Measurements from ENCODE around the gene DISP3. TPM values are rescaled to one million over a fixed set of nuclear protein-coding genes. Genes with fewer than 3 reads are reported as not detected.

The DISP3 gene
- polyA plus RNA-seq, 1 donor (not counting 4 experiments of a cell fraction or from before 2014, with no cell fraction given), result not detected

DNA sequence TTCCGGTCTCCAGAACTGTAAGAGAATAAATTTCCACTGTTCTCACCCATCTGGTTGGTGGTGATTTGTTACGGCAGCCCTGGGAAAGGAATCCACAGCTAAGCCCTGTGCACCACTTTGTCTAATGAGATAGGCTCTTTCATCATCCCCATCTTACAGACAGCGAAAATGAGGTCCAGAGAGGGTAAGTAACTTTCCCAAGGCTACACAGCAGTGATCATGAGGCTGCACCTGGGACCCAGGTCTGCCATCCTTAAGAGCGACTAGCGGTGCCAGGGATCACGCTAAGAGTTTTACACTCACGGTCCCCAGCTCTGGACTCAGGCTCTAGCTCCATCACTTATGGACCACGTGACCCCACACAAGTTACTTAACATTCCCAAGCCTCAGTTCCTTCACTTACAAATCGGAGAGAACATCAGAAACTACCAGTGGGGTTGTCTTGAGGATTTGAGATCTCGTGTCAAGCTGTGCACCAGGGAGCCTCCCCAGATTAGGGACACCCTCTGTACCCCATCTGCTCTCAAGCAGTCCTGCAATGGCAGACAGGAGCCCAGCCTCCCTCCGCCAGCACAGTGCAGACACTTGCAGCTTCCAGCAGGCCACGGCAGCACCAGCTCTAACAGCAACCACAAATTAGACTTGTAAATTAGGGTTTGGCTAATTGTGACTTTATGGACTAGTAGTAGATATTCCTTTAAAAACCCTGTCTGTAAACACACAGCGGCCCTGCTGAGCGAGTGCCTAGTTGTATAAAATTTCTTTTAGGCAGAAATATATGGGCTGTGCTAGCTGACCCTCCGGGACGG, 87.3 kb downstream of the DISP3 start:
- no peak overlapping the region for H3K27ac ChIP-seq (ENCODE audit: control insufficient read depth, insufficient read depth, low read length)
- no peaks in the 10 kb centered on the region for H3K4me1 ChIP-seq (ENCODE audit: control insufficient read depth, extremely low read depth, insufficient read depth, low read length)
- no peak overlapping the region for H3K4me2 ChIP-seq (ENCODE audit: control insufficient read depth, extremely low read depth, insufficient read depth, low read depth, low read length)
- no peaks in the 10 kb centered on the region for H3K9me3 ChIP-seq (ENCODE audit: control insufficient read depth, low read depth, low read length)
- H2AFZ ChIP-seq (ENCODE audit: control insufficient read depth, low read length), result no peak overlapping the region
- FAIRE-seq (no peak), DNase-seq (ENCODE audit: low read depth, low spot score) (no peak)
- TF ChIP-seq, protein P1, sequence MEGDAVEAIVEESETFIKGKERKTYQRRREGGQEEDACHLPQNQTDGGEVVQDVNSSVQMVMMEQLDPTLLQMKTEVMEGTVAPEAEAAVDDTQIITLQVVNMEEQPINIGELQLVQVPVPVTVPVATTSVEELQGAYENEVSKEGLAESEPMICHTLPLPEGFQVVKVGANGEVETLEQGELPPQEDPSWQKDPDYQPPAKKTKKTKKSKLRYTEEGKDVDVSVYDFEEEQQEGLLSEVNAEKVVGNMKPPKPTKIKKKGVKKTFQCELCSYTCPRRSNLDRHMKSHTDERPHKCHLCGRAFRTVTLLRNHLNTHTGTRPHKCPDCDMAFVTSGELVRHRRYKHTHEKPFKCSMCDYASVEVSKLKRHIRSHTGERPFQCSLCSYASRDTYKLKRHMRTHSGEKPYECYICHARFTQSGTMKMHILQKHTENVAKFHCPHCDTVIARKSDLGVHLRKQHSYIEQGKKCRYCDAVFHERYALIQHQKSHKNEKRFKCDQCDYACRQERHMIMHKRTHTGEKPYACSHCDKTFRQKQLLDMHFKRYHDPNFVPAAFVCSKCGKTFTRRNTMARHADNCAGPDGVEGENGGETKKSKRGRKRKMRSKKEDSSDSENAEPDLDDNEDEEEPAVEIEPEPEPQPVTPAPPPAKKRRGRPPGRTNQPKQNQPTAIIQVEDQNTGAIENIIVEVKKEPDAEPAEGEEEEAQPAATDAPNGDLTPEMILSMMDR (optimal IDR thresholded peaks at IDR 0.05 in 1 of 3, IDR thresholded peaks at IDR 0.05 in 1 of 3, conservative IDR thresholded peaks at IDR 0.05 in 1 of 3; ENCODE audit: extremely low read depth in 1 of 3, insufficient read depth in 2 of 3, low read length in 3 of 3), result no peak
- TF ChIP-seq EZH2 (IDR thresholded peaks at IDR 0.05; ENCODE audit: low read length), result peak; percentile 13
- dilution Hi-C loops (cut with MboI; ENCODE audit: extremely low pct_ligation_motif_present, low sequenced_read_pairs), result no loop called here
- H3K36me3 ChIP-seq (ENCODE audit: control insufficient read depth in 2 of 2, extremely low read depth in 1 of 2, insufficient read depth in 2 of 2, low read length in 2 of 2), result no peaks in the 10 kb centered on the region
- H3K4me3 ChIP-seq (ENCODE audit: control insufficient read depth in 2 of 3, extremely low read depth in 1 of 3, insufficient read depth in 2 of 3, low read depth in 1 of 3, low read length in 3 of 3), result no peak overlapping the region
- H3K27me3 ChIP-seq (ENCODE audit: control insufficient read depth, extremely low read depth, insufficient read depth, low read length), result peaks cover 23% of the 10 kb centered on the region
- no peaks in the 10 kb centered on the region for H4K20me1 ChIP-seq (ENCODE audit: control insufficient read depth, extremely low read depth, insufficient read depth, low read length)
- H3K79me2 ChIP-seq (ENCODE audit: control insufficient read depth, insufficient read depth, low read length), result no peaks in the 10 kb centered on the region
- H3K9me1 ChIP-seq (ENCODE audit: control insufficient read depth, extremely low read depth, insufficient read depth, low read length), result no peaks in the 10 kb centered on the region
- no peak overlapping the region for H3K9ac ChIP-seq (ENCODE audit: control insufficient read depth, extremely low read depth, insufficient read depth, low read length)

DNA sequence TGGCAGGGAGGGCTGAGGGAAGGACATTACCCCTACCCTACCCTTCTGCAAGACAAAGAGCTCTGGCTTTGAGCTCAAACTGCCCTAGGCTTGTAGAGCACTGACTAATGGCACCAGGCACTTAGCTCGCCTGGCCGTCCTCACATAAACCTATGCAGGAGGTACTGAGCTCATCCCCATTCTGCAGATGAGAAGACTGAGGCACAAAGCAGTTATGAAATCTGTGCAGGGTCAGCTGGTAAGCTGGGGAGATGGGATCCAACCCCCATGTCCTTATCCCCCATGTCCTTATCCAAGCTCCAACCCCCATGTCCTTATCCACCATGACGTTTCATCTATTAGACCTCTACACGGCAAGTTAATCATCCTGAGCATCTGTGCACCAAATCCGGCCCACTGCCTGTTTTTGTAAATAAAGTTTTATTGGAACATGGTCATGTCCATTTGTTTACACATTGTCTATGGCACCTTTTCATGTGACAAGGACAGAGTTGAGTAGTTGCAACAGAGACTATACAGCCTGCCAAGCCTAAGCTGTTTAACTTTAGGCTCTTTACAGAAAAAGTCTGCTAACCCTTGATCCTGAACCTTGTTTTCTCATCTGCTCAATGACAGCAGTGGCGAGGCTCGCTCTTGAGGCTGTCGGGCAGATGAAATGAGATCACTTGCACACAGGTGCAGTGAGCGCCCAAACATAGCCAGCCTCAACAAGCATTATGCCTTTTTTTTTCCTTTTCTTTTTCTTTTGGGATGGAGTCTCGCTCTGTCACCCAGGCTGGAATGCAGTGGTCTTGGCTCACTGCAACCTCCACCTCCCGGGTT, 88.5 kb downstream of the DISP3 start:
- Histone ChIP-seq H2AFZ (ENCODE audit: control insufficient read depth, low read length) (no peak overlapping the region), H3K79me2 (ENCODE audit: control insufficient read depth, insufficient read depth, low read length) (no peaks in the 10 kb centered on the region), H3K36me3 (ENCODE audit: control insufficient read depth in 2 of 2, extremely low read depth in 1 of 2, insufficient read depth in 2 of 2, low read length in 2 of 2) (no peaks in the 10 kb centered on the region), H3K9me1 (ENCODE audit: control insufficient read depth, extremely low read depth, insufficient read depth, low read length) (no peaks in the 10 kb centered on the region), H3K4me1 (ENCODE audit: control insufficient read depth, extremely low read depth, insufficient read depth, low read length) (no peaks in the 10 kb centered on the region), H3K27ac (ENCODE audit: control insufficient read depth, insufficient read depth, low read length) (no peak overlapping the region), H3K9ac (ENCODE audit: control insufficient read depth, extremely low read depth, insufficient read depth, low read length) (no peak overlapping the region), H3K27me3 (ENCODE audit: control insufficient read depth, extremely low read depth, insufficient read depth, low read length) (peaks cover 21% of the 10 kb centered on the region), H3K9me3 (ENCODE audit: control insufficient read depth, low read depth, low read length) (no peaks in the 10 kb centered on the region), H3K4me2 (ENCODE audit: control insufficient read depth, extremely low read depth, insufficient read depth, low read depth, low read length) (no peak overlapping the region), H4K20me1 (ENCODE audit: control insufficient read depth, extremely low read depth, insufficient read depth, low read length) (no peaks in the 10 kb centered on the region), H3K4me3 (ENCODE audit: control insufficient read depth in 2 of 3, extremely low read depth in 1 of 3, insufficient read depth in 2 of 3, low read depth in 1 of 3, low read length in 3 of 3) (no peak overlapping the region)
- TF ChIP-seq EZH2 (IDR thresholded peaks at IDR 0.05; ENCODE audit: low read length), result no peak
- TF ChIP-seq, protein P1 (optimal IDR thresholded peaks at IDR 0.05 in 1 of 3, IDR thresholded peaks at IDR 0.05 in 1 of 3, conservative IDR thresholded peaks at IDR 0.05 in 1 of 3; ENCODE audit: extremely low read depth in 1 of 3, insufficient read depth in 2 of 3, low read length in 3 of 3), result no peak
- FAIRE-seq (no peak), DNase-seq (ENCODE audit: low read depth, low spot score) (no peak)
- dilution Hi-C loops (cut with MboI; ENCODE audit: extremely low pct_ligation_motif_present, low sequenced_read_pairs), result no loop called here
